GM18907 (cell line): Measurements from ENCODE around the gene AKAP9.
"Not testable (repeated sequence)": the region's sequence is repeated elsewhere in the genome, so short reads cannot be mapped to it uniquely, and the experiment has no call there.

Experiments
- ATAC-seq: cut with Tn5 transposase; IDR thresholded peaks from one replicate; pipeline ENCODE4 v1.9.1; 2021; ENCODE audit warnings: mild to moderate bottlenecking, moderate library complexity; ENCODE audit not compliant: unreplicated experiment

Gene AKAP9

DNA sequence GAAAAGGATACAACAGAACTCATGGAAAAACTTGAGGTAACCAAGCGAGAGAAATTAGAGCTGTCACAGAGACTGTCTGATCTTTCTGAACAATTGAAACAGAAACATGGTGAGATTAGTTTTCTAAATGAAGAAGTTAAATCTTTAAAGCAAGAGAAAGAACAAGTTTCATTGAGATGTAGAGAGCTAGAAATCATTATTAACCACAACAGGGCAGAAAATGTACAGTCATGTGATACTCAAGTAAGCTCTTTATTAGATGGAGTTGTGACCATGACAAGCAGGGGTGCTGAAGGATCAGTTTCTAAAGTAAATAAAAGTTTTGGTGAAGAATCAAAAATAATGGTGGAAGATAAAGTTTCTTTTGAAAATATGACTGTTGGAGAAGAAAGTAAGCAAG lies 62.1 kb downstream of the AKAP9 start:
- ATAC-seq: peak; percentile 69

DNA sequence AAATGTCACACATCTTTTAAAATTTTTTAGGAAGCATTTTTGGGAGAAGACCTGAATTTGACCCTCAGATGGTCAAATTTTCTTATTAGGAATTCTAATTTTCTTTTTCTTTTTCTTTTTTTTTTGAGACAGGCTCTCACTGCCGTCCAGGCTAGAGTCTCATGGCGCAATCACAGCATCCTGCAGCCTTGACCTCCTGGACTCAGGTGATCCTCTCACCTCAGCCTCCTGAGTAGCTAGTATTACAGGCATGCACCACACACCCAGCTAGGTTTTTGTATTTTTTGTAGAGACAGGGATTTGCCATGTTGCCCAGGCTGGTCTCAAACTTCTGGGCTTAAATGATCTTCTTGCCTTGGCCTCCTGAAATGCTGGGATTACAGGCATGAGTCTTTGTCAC lies 65.4 kb downstream of the AKAP9 start:
- ATAC-seq: no peak

DNA sequence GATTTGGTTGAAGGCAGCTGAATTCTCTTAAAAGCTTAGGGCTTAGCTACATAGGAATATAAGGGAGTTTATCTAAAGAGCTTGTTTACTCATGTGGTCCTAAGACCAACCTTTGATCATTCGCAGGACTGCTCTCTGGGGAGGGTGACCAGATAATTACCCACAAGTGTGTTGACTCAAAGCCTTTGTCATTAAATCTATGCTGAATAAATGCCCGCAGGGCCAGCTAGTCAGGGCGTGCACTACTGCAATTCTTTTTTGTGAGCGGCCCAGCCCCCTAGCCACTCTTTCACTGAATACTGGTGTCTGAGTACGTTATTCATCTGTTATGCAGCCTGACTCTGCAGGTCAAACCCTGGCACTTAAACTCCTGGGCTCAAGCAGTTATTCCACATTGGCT lies 69.6 kb downstream of the AKAP9 start:
- no peak for ATAC-seq

DNA sequence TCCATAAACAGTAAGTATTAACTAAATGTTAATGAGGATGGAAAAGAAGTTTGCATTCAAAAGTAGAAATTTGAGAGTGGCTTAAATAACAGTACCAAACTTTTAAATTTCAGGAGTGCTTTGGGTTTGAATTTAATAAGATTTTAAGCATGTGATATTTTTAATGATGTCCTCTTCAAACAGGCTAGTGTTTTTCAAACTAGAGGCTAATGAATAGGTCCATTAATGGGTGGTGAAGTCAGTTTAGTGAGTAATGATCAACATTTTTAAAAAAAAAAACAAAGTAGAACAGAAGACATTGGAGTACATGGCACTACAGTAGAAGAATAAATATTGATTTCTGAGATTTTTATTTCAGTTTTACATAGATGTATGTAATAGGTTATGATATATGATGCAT lies 72.9 kb downstream of the AKAP9 start:
- ATAC-seq: no peak

DNA sequence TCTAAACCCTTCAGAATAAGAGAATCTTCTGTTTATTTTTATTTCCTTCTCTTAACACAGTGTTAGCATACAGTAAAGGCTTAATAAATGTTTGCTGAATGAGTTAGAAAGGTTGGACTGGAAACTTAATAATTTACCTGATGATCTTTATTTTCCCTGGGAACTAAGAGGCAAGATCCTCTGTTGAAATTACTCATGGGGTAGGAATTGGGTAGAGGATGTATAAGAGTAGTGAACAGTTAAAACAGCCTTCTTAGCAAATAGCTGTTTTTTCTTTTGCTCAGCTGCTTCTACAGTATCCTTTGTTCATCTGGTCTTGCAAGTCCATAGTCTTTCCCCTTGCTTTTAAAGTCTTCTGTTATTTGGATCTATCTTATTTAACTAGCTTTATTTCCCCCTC lies 80.0 kb downstream of the AKAP9 start:
- no peak for ATAC-seq

DNA sequence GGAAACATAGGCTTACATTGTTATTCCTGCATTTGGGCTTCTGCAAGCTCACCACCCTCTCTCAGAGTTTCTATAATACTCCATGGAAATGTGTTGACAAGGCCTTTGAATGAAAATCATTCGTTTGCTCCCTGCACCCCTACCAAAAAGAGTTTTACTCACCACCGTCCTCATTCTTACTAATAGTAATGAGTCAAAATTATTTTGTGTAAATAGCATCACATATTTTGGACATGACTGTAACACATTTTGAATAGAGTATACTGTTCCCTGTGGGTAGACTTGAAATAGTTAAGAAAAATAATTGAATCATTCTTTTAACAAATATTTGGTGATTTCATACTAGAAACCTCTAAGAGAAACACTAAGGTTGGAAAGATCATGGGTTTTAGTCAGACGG lies 84.6 kb downstream of the AKAP9 start:
- ATAC-seq: no peak

DNA sequence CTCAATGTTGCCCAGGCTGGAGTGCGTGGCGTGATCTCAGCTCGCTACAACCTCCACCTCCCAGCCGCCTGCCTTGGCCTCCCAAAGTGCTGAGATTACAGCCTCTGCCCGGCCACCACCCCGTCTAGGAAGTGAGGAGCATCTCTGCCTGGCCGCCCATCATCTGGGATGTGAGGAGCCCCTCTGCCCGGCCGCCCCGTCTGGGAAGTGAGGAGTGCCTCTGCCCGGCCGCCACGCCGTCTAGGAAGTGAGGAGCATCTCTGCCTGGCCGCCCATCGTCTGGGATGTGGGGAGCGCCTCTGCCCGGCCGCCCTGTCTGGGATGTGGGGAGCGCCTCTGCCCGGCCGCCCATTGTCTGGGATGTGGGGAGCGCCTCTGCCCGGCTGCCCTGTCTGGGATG lies 86.0 kb downstream of the AKAP9 start:
- not testable (repeated sequence) for ATAC-seq

DNA sequence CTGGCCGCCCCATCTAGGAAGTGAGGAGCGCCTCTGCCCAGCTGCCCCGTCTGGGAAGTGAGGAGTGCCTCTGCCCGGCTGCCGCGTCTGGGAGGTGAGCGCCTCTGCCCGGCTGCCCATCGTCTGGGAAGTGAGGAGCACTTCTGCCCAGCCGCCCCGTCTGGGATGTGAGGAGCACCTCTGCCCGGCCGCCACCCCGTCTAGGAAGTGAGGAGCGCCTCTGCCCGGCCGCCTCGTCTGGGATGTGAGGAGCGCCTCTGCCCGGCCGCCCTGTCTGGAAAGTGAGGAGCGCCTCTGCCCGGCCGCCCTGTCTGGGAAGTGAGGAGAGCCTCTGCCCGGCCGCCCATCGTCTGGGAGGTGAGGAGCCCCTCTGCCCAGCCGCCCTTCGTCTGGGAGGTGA lies 86.5 kb downstream of the AKAP9 start:
- not testable (repeated sequence) for ATAC-seq

DNA sequence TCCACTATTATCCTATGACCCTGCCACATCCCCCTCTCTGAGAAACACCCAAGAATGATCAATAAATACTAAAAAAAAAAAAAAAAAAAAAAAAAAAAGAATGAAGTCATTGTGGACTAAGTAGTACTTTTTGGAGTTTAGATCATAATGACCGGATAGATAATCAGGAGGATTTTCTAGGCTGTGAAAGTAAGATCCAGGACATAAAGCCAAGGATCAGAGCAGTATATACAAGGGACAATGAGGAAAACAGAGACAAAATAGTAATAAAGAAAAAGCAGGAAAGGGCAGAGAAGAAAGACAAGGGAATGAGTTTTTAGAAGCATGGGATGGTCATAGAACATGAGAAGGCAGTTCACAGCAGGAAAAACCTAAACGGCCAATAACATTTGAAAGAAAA lies 87.6 kb downstream of the AKAP9 start:
- ATAC-seq: no peak

DNA sequence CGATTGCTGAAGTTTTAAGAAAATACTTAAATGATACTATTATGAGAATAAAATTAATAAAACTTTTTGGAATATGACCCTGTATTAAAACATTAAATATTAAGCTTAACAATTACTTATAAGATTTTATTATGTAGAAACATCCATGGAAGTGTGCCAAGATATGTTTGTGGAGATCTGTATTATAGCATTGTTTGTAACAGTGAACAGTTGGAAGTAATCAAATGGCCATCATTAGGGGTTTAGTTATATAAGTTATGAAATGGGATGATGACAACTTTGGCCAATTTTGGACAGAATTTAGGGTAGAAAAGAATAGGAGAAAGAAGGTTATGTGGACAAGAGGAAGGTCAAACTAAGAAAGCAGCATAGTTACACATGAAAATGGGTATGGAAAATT lies 88.0 kb downstream of the AKAP9 start:
- ATAC-seq: no peak

DNA sequence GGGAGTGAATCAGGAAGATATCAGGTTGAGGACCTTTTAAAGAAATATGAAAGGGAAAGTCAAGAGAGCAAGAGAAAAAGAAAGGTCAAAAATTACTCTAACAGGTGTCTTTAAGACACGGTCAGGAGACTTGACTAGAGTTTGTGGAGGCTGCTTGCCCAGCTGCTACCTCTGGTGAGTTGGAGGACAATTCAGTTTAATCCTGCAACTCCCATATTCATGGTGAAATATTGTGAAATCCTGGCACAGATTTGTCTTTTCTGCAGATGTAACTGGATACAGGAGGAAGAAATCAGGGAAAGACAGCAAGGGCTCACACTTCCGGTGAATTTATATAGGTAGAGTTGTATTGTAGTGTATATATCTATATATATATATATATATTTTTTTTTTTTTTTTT lies 93.5 kb downstream of the AKAP9 start:
- ATAC-seq: no peak

DNA sequence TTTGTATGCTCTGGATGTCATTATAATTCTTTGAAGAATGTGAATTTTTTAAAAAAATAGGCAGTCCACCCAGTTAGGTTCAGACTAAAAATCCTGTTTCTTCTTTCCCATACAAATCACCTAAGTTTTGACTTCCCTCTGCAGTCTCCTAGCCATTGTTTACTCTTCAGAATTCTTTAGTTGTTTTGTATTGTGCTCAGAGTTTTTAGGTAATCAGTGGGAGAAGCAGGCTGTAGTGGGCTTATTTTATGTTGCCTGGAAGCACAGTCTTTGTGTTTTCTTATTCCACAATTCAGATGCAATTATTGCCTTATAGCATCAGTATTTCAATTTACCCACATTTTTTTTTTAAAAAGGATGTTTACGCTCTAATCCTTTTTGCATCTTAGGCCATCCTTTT lies 94.9 kb downstream of the AKAP9 start:
- ATAC-seq: no peak

DNA sequence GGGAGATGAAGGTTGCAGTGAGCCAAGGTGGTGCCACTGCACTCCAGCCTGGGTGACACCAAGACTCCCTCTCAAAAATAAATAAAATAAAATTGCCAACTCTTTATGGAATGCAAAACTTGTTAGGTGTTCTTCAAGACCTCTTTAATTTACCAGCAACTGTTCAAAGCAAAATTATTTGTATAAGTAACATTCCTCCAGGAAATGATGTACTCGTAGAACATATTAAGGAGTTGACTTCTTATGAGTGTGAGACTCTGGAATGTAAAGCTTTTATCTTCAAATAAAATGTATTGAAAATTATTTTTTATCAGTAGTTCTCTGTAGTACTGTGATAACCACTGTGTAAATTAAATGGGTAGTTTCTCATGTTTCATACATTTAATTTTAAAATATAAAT lies 99.2 kb downstream of the AKAP9 start:
- no peak for ATAC-seq

DNA sequence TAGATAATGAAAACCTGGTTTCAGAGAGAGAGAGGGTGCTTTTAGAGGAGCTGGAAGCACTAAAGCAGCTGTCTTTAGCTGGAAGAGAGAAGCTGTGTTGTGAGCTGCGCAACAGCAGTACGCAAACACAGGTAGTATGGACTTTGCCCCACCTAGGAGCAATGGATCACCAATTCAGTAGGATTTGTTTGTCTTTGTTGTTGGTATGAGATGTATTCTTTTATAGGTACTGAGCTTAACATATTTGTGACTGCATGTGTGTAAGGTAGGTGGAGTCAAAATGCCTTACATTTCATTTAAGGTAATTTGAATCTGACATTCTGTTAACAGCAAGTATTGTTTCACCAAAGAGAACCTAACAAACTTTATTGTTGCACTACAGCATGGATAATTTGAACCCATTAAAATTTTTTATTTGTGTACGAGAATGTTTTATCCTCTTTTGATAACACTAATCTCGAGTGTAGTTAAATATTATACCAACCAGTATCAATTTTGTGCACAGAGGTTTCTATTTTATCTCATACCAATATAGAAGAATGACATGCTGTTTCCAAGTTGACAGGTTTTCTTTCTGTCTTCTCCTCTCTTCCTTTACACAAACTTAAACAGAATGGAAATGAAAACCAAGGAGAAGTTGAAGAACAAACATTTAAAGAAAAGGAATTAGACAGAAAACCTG lies 101.5 kb downstream of the AKAP9 start:
- no peak for ATAC-seq

DNA sequence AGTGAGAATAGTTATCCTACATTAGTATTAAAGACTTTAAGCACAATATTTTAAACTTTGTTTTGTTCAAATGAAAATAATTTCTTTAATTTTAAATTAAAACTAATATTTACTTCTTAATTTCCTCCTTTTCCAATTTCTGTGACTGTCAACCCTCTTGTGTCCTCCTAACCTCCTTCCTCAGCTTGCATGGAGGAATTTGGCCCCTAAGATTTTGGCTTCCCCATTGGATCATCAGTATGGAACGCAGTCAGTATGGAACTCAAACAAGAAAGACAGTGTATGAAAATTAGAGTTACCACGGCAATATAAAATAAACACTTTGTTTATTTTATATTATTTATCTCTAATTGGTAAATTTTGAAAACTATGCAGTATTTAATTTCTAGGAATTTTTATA lies 102.4 kb downstream of the AKAP9 start:
- ATAC-seq: no peak

DNA sequence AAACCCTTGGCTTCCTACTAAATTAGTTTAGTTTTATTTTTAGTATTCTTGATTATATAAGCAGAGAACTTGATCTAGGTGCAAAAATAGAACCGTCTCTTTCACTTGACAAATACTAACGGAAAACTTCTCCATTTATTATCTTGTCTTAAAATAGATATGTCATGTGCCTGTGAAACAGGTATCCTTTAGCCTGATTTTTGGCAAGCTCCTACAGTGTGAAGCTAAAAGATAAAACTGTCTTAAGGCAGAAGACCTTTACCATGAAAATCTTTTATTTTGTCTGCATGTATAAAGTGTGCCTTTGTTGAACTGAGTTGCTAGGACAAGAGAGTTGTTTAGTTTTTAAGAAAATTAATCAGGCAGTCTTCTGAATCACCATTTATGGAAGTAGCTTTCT lies 103.0 kb downstream of the AKAP9 start:
- no peak for ATAC-seq

DNA sequence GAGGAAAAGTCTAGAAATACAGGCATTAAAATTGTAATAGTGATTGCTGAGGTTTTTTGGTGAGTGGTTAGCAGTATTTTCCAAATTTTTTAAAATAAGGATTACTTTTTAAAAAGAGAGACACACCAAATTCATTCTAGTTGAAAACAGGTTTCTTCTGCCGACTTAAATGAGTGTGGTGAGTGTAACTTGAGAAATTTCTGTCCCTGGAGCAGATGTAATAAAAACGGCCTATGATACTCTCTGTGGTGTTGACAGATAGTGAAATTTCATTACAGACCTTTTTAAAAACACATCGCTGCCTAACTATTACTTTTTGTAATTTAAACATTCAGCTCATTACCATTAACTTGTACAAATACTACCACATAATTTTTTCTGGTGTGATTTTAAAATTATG lies 103.5 kb downstream of the AKAP9 start:
- ATAC-seq: no peak

DNA sequence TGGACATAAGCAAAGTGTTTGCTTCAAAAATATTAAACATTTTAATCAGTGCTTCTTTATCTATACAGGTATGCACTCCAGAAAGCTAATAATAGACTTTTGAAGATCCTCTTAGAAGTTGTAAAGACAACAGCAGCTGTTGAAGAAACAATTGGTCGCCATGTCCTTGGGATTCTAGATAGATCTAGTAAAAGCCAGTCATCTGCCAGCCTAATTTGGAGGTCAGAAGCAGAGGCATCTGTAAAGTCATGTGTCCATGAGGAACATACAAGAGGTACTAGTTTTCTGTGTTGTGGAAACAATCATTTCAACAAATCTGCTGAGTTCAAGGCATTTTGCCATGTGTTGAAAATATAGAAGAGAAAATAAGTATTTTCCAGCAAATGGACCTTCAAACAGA lies 104.3 kb downstream of the AKAP9 start:
- no peak for ATAC-seq

DNA sequence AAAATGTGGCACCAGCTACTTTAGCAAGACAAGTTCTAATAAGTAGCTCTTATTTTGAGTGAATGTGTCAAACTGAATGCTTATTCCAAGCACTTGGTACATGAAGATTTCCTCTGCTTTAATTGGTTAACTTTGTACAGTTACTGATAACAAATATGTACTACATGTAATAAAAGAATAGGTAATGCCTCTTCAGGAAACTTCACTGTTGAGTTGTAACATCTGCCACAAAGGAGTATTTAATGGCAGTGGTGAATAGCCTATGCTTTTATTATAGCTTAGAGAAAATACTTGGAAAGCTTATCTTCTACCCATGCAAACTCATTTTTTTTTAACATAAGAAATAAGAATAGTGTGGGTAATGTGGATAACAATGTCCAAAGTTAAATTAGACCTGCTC lies 111.0 kb downstream of the AKAP9 start:
- no peak for ATAC-seq

DNA sequence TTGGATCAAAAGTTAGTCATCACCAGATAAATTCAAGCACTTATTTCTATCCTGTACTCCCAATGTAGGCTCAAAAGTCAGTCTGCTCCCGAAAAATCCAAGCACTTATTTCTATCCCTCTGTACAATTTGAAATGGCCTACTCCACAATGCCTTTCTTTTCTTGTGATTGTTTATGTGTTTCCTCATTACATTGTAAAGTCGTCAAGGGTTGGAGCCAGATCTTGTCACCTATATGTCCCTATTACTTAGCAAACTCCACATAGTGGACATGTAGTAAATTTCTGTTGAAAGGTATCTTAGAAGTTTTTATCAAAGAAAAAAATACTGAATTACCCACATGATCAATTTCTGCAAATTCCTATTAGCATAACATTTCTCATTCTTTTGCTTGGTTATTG lies 111.5 kb downstream of the AKAP9 start:
- no peak for ATAC-seq

DNA sequence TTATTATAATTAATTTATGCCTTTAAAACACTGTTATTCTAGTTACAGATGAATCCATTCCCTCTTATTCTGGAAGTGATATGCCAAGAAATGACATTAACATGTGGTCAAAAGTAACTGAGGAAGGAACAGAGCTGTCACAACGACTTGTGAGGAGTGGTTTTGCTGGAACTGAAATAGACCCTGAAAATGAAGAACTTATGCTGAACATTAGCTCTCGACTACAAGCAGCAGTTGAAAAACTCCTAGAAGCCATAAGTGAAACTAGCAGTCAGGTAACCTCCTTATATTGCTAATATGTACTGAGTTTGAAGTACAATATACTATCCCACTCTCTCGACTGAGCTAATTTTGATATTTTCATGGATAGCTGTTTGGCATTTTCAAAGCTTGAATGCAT lies 112.0 kb downstream of the AKAP9 start:
- ATAC-seq: no peak

DNA sequence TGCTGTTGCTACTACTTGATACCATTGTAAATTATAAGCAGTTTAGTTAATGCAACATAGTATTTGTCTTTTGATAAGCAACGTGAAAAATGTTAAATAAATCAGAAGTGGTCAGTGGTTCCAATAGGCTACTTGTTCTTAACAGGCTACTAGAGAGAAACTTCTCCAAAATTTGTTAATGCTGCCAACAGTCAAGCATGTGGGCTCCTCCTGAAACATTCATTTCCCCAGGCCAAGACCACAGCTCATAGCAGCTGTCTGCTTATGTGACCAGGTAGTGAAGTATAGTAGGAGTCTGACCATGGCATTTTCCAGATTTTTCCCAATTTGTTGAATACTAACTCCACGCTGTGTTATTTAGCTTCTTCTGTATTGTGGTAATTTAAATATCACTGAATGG lies 112.7 kb downstream of the AKAP9 start:
- no peak for ATAC-seq

DNA sequence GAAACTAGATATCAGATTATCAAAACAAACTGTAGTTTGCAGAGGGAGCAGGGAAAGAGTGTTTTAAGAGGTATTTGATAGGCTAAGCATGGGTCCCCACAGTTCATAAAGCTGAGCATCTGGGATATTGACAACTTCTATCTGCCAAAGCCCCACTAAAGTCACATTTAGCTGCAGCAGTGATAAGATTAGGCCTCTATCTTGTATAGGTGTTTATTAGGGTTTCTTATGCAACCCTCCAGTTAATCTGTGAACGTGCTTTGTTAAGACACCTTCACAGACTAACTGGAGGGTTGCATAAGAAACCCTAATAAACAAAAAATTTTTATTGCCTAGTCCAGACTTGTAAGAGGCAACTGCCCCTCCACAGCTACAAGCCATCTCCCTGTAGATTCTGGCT lies 115.6 kb downstream of the AKAP9 start:
- no peak for ATAC-seq

DNA sequence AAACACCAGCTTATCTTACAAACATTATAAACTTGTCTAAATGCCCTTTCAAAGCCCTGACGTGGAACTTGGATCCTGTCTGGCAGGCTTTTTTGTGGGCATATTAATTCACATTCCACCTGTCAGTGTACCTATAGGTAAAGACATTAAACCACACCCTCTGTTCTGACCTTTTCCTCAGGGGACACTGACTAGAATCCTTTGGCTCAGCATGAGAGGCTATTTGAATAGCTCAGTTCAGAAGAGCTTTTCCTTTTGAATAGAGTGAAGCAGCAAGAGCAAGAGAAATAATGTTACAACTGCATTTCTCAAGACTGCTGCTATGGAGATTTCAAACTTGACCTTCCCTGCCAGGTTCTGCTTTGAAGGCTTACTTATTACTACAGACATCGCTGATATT lies 116.7 kb downstream of the AKAP9 start:
- ATAC-seq: no peak
